Fibroblast of villous mesenchyme (primary cell): ENCODE results near the gene GULP1. TPM values are rescaled to one million over a fixed set of nuclear protein-coding genes. Genes with fewer than 3 reads are reported as not detected.

Experiments used
- DNase-seq: peaks from one replicate; pipeline ENCODE4 v3.0.0-alpha.2; 2010; ENCODE audit warnings: low read depth
- H3K4me3 ChIP-seq: 2 replicates; pipeline ENCODE4 v1.5.1; 2011; ENCODE audit warnings: low read depth, mild to moderate bottlenecking, low read length
- total RNA-seq: library from RNA; depleted of rRNA; stranded (reverse); fragments of >200 nt; gene quantifications from 2 replicates; pipeline ENCODE4 v1.2.3, GENCODE V29; 2012
- TF ChIP-seq, protein P1 (sequence below): IDR thresholded peaks from 2 replicates; pipeline ENCODE4 v1.5.1; 2012; ENCODE audit warnings: low read depth, mild to moderate bottlenecking, low read length; ENCODE audit not compliant: insufficient read depth

The GULP1 gene
- total RNA-seq, 1 donor, result 53.1 TPM

DNA sequence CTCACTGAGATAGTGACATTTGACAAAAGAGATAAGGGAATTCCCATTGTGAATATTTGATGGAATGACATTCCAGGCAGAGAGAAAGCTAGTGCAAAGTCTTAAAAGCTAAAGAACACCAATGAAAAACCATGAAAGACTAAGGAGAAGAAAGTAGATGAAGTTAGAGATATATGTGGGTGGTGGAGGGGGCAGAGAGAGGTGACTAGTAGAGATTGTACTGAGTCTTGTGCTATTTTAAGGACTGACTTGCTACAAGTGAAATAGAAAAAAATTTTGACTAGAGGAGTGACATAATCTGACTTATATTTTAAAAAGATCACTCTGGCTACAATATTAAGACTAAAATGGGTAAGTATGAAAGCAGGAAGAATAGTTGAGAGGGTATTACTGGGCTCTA lies 35.3 kb upstream of the GULP1 start:
- no peak for DNase-seq
- TF ChIP-seq, protein P1, sequence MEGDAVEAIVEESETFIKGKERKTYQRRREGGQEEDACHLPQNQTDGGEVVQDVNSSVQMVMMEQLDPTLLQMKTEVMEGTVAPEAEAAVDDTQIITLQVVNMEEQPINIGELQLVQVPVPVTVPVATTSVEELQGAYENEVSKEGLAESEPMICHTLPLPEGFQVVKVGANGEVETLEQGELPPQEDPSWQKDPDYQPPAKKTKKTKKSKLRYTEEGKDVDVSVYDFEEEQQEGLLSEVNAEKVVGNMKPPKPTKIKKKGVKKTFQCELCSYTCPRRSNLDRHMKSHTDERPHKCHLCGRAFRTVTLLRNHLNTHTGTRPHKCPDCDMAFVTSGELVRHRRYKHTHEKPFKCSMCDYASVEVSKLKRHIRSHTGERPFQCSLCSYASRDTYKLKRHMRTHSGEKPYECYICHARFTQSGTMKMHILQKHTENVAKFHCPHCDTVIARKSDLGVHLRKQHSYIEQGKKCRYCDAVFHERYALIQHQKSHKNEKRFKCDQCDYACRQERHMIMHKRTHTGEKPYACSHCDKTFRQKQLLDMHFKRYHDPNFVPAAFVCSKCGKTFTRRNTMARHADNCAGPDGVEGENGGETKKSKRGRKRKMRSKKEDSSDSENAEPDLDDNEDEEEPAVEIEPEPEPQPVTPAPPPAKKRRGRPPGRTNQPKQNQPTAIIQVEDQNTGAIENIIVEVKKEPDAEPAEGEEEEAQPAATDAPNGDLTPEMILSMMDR, result no peak

DNA sequence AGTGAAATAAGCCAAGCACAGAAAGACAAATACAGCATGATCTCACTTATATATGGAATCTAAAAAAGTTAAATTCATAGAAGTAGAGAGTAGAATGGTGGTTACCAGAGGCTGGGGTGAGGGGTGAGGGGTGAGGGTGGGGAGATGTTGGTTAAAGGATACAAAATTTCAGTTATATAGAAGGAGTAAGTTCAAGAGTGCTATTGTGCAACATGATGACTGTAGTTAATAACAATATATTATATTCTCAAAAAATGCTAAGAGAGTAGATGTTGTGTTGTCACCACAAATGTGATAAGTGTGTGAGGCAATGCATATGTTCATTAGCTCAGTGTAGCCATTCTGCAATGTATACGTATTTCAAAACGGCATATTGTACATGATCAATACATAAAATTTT lies 26.4 kb upstream of the GULP1 start:
- H3K4me3 ChIP-seq, result no peak overlapping the region
- TF ChIP-seq, protein P1, result no peak
- DNase-seq, result no peak

More for the DNA sequence above, 35.3 kb upstream of the GULP1 start:
- H3K4me3 ChIP-seq, result no peak overlapping the region

DNA sequence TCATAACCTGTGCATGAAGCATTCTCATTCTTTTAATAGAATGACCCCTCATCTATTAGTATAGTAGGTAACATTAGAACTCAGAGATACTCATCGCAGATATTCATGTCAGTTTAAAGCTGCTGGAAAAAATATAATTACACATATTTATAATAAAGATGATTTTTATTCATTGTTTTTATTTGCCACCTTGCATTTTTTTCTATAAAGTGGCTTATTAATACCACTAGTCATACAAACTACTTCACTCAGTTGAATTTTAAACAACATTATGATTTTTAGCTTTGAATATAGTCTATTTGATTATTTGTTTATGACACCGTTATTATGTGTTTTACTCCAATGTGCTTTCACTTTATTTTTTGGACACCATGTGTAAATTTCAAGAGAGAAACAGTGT lies 23.9 kb upstream of the GULP1 start:
- TF ChIP-seq, protein P1, result no peak
- DNase-seq, result no peak
- H3K4me3 ChIP-seq, result no peak overlapping the region

DNA sequence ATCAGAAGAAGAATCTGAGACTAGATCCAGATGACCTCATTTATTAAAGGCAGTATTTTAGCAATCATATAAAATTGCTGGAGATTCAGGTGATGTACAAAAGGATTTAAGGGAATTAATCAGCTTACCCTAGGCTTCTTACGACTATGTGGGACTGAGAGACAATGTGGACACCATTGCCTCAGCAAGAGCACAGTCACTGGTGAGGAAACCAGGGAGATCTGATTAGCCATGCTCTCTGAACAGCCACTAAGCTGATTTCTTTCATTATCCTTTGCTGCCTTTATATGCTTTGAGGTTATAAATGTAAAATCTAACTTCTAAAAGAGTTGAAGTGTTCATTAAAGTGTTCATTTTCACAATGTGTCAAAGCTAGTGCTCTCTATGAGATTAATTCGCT lies 22.7 kb upstream of the GULP1 start:
- DNase-seq, result no peak
- H3K4me3 ChIP-seq, result no peak overlapping the region
- TF ChIP-seq, protein P1, result no peak

DNA sequence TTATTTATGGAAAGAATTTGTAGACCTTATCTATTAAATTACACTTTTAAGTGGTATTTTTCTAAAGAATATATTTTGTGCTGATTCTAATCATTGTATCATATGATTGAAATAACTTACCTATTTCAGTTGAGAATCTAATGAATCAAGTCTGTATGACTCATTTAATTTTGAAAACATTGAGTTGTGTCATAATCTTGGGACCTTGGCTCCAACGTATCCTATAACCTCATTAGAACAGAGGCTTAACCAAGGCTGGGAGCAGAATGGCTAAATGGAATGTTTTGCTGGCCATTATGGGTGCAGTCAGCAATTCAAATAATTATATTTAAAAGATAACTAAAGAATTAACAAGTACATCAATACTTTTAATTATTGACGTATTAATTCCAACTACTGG lies 19.6 kb upstream of the GULP1 start:
- H3K4me3 ChIP-seq, result no peak overlapping the region
- TF ChIP-seq, protein P1, result no peak
- no peak for DNase-seq

DNA sequence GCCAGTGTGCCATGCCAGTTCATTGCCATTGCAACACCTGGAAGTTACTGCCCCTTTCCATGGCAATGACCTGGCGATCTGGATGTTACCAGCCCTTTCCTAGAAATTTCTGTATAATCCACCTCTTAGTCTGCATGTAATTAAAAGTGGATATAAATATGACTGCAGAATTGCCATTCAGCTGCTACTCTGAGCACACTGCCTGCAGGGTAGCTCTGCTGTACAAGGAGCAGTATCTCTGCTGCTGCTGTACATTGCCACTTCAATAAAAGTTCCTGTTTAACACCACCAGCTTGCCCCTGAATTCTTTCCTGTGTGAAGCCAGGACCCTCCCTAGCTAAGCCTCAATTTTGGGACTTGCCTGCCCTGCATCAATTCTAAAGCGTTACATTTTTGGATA lies 17.4 kb upstream of the GULP1 start:
- TF ChIP-seq, protein P1, result no peak
- no peak overlapping the region for H3K4me3 ChIP-seq

DNA sequence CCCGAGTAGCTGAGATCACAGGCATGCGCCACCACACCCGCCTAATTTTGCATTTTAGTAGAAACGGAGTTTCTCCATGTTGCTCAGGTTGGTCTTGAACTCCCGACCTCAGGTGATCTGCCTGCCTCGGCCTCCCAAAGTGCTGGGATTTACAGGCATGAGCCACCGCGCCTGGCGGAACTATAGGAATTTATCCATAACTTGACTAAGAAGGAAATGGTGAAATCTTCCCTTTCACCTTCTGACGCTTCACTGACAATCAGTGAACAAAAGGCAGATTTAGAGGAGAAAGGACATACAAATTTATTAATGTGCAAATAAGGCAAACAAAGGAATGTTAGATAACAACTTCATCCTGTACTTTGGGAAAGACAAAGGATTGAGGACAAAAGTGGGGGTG lies 15.4 kb upstream of the GULP1 start:
- TF ChIP-seq, protein P1, result no peak
- no peak overlapping the region for H3K4me3 ChIP-seq
- no peak for DNase-seq

More for the DNA sequence above, 17.4 kb upstream of the GULP1 start:
- no peak for DNase-seq
